Sigmoid colon (tissue), 4 donors: ENCODE results near the gene PBOV1.

Source experiments
- EP300 ChIP-seq, 4 donors: sonication (generic); formaldehyde crosslinking; IDR thresholded peaks; one replicate each; pipeline ENCODE4 v1.6.1; 2017; ENCODE audit warnings: antibody characterized with exemption in 4 of 4
- TF ChIP-seq, protein P1 (sequence below), 4 experiments: fragments of 450-650 bp in 3 of 4; fragments of 200-600 bp in 1 of 4; IDR thresholded peaks; one replicate each; pipeline ENCODE4 v1.5.1; 2016 to 2019; ENCODE audit warnings: antibody characterized with exemption in 4 of 4, mild to moderate bottlenecking in 3 of 4, moderate library complexity in 2 of 4

DNA sequence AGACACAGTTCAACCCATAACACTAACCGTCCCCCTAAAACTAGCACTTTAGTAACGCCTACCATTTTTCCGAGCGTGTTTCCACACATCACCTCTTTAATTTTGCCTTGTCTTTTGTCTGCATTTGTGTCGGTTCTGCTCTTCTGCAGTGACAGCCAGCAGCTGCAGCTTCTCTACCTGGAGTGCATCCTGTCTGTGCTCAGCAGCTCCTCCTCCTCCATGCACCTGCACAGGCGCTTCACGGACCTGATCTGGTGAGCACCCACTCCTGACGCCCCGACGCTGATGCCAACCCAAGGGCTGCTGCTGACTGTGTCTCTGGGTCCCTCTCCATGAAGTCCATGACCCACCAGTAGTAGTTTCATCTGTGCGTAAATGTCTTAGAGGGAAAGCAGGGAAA lies 35.4 kb upstream of the PBOV1 start:
- no peak for TF ChIP-seq EP300 (IDR thresholded peaks at IDR 0.05)
- TF ChIP-seq, protein P1, sequence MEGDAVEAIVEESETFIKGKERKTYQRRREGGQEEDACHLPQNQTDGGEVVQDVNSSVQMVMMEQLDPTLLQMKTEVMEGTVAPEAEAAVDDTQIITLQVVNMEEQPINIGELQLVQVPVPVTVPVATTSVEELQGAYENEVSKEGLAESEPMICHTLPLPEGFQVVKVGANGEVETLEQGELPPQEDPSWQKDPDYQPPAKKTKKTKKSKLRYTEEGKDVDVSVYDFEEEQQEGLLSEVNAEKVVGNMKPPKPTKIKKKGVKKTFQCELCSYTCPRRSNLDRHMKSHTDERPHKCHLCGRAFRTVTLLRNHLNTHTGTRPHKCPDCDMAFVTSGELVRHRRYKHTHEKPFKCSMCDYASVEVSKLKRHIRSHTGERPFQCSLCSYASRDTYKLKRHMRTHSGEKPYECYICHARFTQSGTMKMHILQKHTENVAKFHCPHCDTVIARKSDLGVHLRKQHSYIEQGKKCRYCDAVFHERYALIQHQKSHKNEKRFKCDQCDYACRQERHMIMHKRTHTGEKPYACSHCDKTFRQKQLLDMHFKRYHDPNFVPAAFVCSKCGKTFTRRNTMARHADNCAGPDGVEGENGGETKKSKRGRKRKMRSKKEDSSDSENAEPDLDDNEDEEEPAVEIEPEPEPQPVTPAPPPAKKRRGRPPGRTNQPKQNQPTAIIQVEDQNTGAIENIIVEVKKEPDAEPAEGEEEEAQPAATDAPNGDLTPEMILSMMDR (IDR thresholded peaks at IDR 0.05): no peak
